ENCODE results near the gene ANTXR1.

ANTXR1 gene

GRCh38 chr2:69001879-69002278 is 11.1 kb upstream of the ANTXR1 start:
- in situ Hi-C loops (cut with MboI; ENCODE audit: low sequenced_read_pairs), result no loop called here

DNA sequence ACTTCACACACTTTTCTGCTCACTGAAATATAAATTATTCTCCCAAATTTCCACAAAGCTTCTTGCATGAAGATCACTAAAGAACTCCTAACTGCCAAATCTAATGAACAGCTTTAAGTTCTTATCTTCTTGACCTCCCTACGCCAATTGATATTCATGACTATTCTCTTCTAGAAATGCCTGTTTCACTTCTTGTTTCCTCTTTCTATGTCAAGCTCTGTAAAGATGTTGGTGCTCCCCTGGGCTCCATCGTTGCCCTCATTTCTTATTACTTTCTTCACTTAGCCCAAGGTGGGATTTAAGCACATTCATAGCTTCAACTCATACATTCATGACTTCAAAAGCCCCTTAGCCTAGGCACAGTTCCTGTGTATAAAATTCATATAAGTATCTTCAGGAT is 9.2 kb upstream of the ANTXR1 start:
- in situ Hi-C loops (cut with MboI; ENCODE audit: low sequenced_read_pairs), result no loop called here

GRCh38 chr2:69007169-69007568 is 5.8 kb upstream of the ANTXR1 start:
- in situ Hi-C loops (cut with MboI; ENCODE audit: low sequenced_read_pairs), result no loop called here

DNA sequence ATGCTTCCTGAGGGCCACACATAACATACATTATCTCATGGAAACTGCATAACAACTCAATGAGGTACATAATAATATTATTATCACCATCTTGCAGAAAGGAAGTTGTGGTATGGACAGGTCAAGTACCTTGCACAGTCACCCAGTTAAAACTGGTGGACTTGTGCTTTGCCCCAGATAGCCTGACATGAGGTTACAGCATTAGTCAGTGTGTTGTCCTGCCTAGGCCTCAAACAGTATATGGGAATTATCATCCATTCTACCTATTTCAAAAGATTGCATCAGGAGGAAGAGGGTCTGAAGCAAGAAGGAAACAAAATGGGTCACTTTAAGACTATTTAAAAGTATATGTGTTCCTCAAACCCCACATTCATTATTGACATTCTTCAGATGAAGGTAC is 5.4 kb upstream of the ANTXR1 start:
- in situ Hi-C loops (cut with MboI; ENCODE audit: low sequenced_read_pairs), result no loop called here

DNA sequence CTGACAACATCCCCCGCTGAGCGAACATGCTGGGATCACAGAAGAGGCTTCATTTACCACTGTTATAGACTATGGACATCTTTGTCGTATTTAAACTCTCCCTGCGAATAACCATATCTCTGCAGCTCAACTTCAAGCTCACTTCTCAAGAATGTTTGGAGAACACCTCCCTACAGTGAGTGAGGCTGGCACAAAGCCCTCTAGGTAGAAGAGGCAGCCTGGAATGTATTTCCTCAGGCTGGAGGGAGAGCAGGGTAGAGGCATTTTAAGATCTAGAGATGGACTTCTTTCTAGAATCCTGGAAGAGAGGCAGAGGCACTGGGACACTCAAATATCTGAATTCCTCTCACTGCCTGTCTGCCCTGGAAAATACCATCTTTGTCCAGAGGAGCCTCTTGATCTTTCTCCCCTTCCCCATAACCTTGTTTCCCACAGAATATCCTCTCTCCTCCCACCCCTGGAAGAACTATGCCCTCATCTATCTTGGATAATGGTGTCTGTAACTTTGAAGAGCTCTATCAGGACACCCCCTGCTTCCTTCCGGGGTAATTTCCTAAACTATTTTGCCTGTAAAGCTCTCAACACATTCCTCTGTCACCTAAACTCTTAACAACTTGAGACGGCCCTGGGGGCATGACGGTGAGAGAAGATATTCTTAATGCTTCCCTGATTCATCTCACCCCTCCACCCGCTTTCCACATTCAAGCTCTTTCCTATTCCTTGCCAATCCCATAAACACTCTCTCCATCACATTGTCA is 2.4 kb upstream of the ANTXR1 start:
- in situ Hi-C loops (cut with MboI; ENCODE audit: low sequenced_read_pairs), result no loop called here

- in situ Hi-C loops (cut with MboI; ENCODE audit: low sequenced_read_pairs), result no loop called here
These were observed 1.3 kb upstream of the ANTXR1 start for GRCh38 chr2:69011611-69012157.

DNA sequence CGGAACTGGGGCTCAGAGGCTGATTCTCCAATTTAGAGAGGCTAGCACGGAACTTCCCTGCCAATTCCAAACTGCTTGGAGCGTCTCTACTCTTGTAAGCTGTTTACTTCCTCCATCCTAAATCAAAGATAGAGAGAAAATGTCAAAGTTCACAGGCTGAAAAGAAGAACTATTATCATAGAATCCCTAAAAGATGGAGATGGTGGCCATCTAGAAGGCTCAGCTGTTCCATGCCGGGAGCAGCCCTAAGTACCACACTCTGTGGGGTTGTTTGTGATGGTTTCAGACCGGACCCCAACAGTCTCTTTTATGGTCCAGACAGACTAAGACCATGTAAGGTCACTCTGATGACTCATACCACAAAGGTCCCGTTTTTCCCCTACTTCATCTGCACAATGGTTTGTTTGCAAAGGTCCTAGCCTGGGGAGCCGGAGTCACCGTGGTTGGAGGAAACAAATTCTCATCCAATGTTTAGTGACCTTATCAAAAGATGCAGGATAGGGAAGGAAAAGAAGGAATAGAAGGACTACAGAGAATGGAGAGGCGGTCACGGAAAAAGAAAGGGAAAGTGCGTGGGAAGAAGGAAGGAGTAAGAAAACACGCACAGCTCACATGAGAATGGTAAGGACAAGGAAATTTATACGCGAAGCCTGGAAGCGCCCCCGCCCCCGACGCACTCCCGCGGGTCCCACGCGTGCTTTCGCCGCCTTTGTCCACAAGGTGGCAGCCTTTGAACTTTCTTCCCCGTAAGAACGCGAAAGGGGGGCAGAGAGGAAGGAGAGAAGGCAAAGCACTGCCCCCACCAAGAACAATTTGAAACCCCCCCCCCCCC is 453 bp upstream of the ANTXR1 start:
- in situ Hi-C loops (cut with MboI; ENCODE audit: low sequenced_read_pairs), result no loop called here

DNA sequence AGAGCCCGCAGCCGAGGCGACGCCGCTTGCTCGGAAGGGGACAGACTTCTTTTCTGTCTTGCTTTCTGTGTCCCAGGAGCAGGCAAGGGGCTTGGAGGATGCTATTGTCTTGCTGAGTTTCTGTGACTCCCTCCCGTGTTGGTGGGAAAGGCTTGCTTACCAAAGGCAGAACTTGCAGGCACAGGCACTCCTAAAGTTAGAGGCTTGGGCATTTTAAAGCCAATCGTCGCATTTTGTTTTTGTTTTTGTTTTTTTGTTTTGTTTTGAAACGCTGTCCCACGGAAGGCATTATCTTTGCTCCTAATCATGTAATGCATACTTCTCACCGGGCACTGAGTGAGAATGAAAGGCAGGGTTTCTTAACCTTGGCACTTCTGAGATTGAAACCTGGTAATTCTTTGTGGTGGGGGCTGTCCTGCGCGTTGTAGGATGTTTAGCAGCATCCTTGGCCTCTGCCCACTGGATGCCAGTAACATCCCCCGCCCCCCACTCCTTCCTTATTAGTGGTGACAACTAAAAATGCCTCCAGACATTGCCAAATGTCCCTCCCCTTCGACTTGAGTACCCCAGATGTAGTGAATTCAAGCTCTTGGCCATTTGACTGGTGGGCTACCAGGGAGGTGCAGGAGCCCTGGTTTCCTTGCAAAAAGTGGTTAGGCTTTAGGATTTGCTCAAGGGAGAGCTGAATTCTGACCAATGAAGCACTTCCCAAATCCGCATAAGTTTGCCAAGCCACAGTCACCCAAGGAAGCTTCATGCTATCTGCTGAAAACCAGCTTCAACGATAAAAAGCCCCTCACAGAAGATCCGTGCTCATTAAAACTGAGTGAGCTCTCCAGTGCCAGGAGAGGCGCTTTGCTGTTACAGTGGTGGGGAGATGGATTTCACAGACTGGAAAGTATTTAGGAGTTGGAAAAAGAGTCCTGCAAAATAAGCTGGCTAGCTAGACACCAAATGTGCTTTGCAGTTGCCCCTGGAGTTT is 1.2 kb downstream of the ANTXR1 start:
- in situ Hi-C loops (cut with MboI; ENCODE audit: low sequenced_read_pairs), result no loop called here

DNA sequence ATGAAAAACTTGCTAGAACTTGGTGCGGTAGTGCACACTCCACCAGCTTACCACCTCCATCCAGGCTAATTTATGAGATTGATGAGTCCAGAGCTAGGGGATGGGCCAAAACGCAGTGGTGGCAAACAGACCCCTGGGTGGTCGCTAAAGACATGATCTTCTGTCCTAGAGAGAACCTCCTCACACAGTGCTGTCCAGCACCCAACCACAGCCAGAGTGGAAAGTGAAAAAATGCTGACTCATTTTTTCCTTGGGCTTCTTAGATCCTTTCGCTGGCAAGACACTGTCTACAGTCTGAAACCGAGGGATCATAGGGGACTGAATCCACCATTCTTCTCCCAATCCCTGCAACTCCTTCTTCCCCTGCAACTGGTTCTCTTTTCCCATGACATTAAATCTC is 4.1 kb downstream of the ANTXR1 start:
- in situ Hi-C loops (cut with MboI; ENCODE audit: low sequenced_read_pairs), result no loop called here

DNA sequence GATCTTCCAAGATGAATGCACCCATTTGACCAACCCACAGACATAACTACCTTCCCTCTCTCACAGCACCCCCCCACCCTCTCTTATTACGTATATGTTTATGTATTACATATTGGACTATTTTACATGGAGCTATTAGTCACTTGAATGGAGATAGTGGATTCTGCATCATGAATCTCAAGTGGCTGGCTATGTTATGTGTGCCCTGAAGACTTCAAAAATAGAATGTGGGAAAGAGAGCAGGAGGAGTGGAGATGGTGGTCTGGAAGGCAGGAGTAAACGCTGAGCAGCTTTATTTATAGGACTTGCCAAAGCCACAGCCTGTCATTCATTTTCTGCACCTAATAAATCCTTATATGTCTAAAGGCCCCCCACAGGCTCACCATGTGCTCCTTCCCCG is 4.9 kb downstream of the ANTXR1 start:
- in situ Hi-C loops (cut with MboI; ENCODE audit: low sequenced_read_pairs), result no loop called here

- in situ Hi-C loops (cut with MboI; ENCODE audit: low sequenced_read_pairs), result no loop called here
These were observed 5.7 kb downstream of the ANTXR1 start for GRCh38 chr2:69018678-69019095.

GRCh38 chr2:69020496-69021426 is 7.8 kb downstream of the ANTXR1 start:
- in situ Hi-C loops (cut with MboI; ENCODE audit: low sequenced_read_pairs), result loop anchor here (10.0 kb wide), 1 partner anchor 284 kb away; no protein-coding TSS in a partner anchor

- in situ Hi-C loops (cut with MboI; ENCODE audit: low sequenced_read_pairs), result loop anchor here (10.0 kb wide), 1 partner anchor 283 kb away; no protein-coding TSS in a partner anchor
These were observed 8.7 kb downstream of the ANTXR1 start for GRCh38 chr2:69021727-69022126.

GRCh38 chr2:69022548-69022947 is 9.6 kb downstream of the ANTXR1 start:
- in situ Hi-C loops (cut with MboI; ENCODE audit: low sequenced_read_pairs), result loop anchor here (10.0 kb wide), 1 partner anchor 282 kb away; no protein-coding TSS in a partner anchor

- in situ Hi-C loops (cut with MboI; ENCODE audit: low sequenced_read_pairs), result loop anchor here (10.0 kb wide), 1 partner anchor 282 kb away; no protein-coding TSS in a partner anchor
These were observed 10.3 kb downstream of the ANTXR1 start for GRCh38 chr2:69023236-69023635.

GRCh38 chr2:69026026-69026425 is 13.0 kb downstream of the ANTXR1 start:
- in situ Hi-C loops (cut with MboI; ENCODE audit: low sequenced_read_pairs), result loop anchor here (10.0 kb wide), 1 partner anchor 279 kb away; no protein-coding TSS in a partner anchor

GRCh38 chr2:69026691-69027459 is 13.9 kb downstream of the ANTXR1 start:
- in situ Hi-C loops (cut with MboI; ENCODE audit: low sequenced_read_pairs), result loop anchor here (10.0 kb wide), 1 partner anchor 278 kb away; no protein-coding TSS in a partner anchor

- in situ Hi-C loops (cut with MboI; ENCODE audit: low sequenced_read_pairs), result no loop called here
These were observed 17.9 kb downstream of the ANTXR1 start for GRCh38 chr2:69030800-69031428.

All from HL-60/S4 treated with retinoic acid at 250 ng/mL for 4 days and 3 days (cell line).